Parathyroid adenoma (tissue), 2 donors: ENCODE measurements around the gene SDR42E1.

Source experiments
- H2AFZ ChIP-seq: fragments of 300-600 bp; sonication (generic); one replicate; pipeline ENCODE4 v1.7.0; 2017; ENCODE audit warnings: antibody characterized with exemption, mild to moderate bottlenecking
- H3K27ac ChIP-seq: fragments of 300-600 bp; sonication (generic); one replicate; pipeline ENCODE4 v1.7.0; 2017
- H3K27me3 ChIP-seq: fragments of 300-600 bp; sonication (generic); one replicate; pipeline ENCODE4 v1.7.0; 2017; ENCODE audit warnings: low read length; ENCODE audit not compliant: control insufficient read depth, insufficient read depth
- H3K36me3 ChIP-seq: fragments of 300-600 bp; sonication (generic); one replicate; pipeline ENCODE4 v1.7.0; 2017; ENCODE audit warnings: low read length; ENCODE audit not compliant: control insufficient read depth, insufficient read depth
- H3K4me1 ChIP-seq: fragments of 300-600 bp; sonication (generic); one replicate; pipeline ENCODE4 v1.7.0; 2017; ENCODE audit warnings: control low read depth
- H3K4me2 ChIP-seq: fragments of 300-600 bp; sonication (generic); one replicate; pipeline ENCODE4 v1.7.0; 2017; ENCODE audit warnings: low read length
- H3K4me3 ChIP-seq: fragments of 300-600 bp; sonication (generic); one replicate; pipeline ENCODE4 v1.7.0; 2017; ENCODE audit warnings: low read depth, low read length
- H3K79me2 ChIP-seq: fragments of 300-600 bp; sonication (generic); one replicate; pipeline ENCODE4 v1.7.0; 2017; ENCODE audit warnings: control low read depth
- H3K9ac ChIP-seq: fragments of 300-600 bp; sonication (generic); one replicate; pipeline ENCODE4 v1.7.0; 2017; ENCODE audit warnings: mild to moderate bottlenecking
- H3K9me3 ChIP-seq: fragments of 300-600 bp; sonication (generic); one replicate; pipeline ENCODE4 v1.7.0; 2017; ENCODE audit warnings: low read length; ENCODE audit not compliant: control insufficient read depth
- TF ChIP-seq, protein P1 (sequence below): fragments of 300-600 bp; sonication (generic); IDR thresholded peaks from one replicate; pipeline ENCODE4 v1.7.0; 2017; ENCODE audit warnings: antibody characterized with exemption, mild to moderate bottlenecking
- donor health status: primary hyperparathyroidism.

Gene SDR42E1

DNA sequence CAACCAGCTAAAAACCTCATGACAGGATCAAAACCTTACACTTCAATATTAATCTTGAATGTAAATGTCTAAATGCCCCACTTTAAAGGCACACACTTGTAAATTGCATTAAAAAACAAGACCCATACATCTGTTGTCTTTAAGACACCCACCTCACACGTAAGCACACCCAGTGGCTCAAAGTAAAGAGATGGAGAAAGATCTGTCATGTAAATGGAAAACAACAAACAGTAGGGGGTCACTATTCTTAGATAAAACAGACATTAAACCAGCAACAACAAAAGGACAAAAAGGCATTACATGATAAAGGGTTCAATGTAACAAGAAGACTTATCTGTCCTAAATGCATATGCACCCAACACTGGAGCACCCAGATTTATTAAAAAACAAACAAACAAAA lies 35.6 kb downstream of the SDR42E1 start:
- TF ChIP-seq, protein P1, sequence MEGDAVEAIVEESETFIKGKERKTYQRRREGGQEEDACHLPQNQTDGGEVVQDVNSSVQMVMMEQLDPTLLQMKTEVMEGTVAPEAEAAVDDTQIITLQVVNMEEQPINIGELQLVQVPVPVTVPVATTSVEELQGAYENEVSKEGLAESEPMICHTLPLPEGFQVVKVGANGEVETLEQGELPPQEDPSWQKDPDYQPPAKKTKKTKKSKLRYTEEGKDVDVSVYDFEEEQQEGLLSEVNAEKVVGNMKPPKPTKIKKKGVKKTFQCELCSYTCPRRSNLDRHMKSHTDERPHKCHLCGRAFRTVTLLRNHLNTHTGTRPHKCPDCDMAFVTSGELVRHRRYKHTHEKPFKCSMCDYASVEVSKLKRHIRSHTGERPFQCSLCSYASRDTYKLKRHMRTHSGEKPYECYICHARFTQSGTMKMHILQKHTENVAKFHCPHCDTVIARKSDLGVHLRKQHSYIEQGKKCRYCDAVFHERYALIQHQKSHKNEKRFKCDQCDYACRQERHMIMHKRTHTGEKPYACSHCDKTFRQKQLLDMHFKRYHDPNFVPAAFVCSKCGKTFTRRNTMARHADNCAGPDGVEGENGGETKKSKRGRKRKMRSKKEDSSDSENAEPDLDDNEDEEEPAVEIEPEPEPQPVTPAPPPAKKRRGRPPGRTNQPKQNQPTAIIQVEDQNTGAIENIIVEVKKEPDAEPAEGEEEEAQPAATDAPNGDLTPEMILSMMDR, result no peak
- Histone ChIP-seq H3K27me3 (no peaks in the 10 kb centered on the region), H3K9ac (no peak overlapping the region), H3K4me3 (no peak overlapping the region), H2AFZ (no peak overlapping the region), H3K79me2 (no peaks in the 10 kb centered on the region), H3K4me2 (no peak overlapping the region), H3K4me1 (no peaks in the 10 kb centered on the region), H3K9me3 (no peaks in the 10 kb centered on the region), H3K36me3 (no peaks in the 10 kb centered on the region), H3K27ac (no peak overlapping the region)

DNA sequence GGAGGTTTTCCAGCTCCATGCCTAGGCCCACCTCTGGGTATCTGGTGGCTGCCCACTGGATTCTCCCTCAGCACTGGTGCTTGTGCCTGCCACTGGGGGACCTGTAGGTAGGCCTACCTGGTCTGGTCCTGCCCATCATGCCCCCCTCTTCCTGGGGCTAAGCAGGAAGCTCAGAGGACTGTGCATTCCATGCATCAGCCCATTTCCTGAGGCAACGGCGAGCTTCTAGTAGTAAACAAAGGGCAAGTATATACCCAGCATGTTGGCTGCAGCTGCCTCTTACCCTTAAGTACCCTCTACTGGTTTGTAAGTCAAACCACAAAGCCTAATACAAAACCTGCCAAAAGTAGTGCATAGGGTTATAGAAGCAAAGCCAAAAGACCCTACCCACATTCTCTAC lies 37.5 kb downstream of the SDR42E1 start:
- TF ChIP-seq, protein P1, result no peak
- H3K27ac ChIP-seq, result no peak overlapping the region
- H3K4me1 ChIP-seq, result no peaks in the 10 kb centered on the region
- no peaks in the 10 kb centered on the region for H3K27me3 ChIP-seq
- no peak overlapping the region for H2AFZ ChIP-seq
- no peaks in the 10 kb centered on the region for H3K36me3 ChIP-seq
- H3K4me2 ChIP-seq, result no peak overlapping the region
- no peaks in the 10 kb centered on the region for H3K79me2 ChIP-seq
- no peaks in the 10 kb centered on the region for H3K9me3 ChIP-seq
- H3K4me3 ChIP-seq, result no peak overlapping the region
- no peak overlapping the region for H3K9ac ChIP-seq

DNA sequence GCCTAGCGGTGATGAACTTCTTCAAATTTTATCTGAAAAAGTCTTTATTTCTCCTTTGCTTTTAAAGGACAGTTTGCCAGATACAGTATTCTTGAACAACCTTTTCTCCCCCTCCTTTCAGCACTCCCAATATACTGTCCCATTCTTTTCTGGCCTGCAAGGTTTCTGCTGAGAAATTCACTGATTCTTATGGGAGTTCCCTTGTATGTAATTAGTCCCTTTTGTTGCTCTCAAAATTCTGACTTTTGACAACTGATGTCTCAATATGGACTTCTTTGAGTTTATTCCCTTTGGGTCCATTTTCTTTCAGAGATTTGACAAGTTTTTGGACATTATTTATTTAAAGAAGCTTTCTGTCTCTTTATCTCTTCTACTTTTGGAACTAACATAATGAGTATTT lies 39.4 kb downstream of the SDR42E1 start:
- no peaks in the 10 kb centered on the region for H3K27me3 ChIP-seq
- no peaks in the 10 kb centered on the region for H3K9me3 ChIP-seq
- H3K27ac ChIP-seq, result no peak overlapping the region
- TF ChIP-seq, protein P1, result no peak
- H3K36me3 ChIP-seq, result no peaks in the 10 kb centered on the region
- no peak overlapping the region for H3K9ac ChIP-seq
- H3K79me2 ChIP-seq, result no peaks in the 10 kb centered on the region
- no peak overlapping the region for H2AFZ ChIP-seq
- no peaks in the 10 kb centered on the region for H3K4me1 ChIP-seq
- no peak overlapping the region for H3K4me3 ChIP-seq
- no peak overlapping the region for H3K4me2 ChIP-seq

DNA sequence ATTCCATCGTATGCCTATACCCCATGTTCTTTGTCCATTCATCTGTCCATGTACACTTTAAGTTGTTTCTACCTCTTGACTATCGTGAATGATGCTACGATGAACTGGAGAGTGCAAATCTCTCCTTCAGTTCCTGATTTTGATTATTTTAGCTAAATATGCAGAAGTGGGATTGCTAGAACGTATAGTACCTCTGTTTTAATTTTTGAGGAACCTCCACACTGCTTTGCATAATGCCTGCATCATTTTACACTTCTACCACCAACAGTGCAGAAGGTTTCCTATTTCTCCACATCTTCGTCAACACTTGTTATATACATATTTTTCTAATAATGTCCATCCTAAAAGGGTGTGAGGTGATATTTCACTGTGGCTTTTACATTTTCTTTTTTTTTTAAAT lies 43.9 kb downstream of the SDR42E1 start:
- Histone ChIP-seq H3K36me3 (no peaks in the 10 kb centered on the region), H3K4me3 (no peak overlapping the region), H3K79me2 (no peaks in the 10 kb centered on the region), H3K9ac (no peak overlapping the region), H3K4me1 (no peaks in the 10 kb centered on the region), H3K27me3 (no peaks in the 10 kb centered on the region), H3K9me3 (no peaks in the 10 kb centered on the region), H3K4me2 (no peak overlapping the region), H2AFZ (no peak overlapping the region), H3K27ac (no peak overlapping the region)
- TF ChIP-seq, protein P1, result no peak

DNA sequence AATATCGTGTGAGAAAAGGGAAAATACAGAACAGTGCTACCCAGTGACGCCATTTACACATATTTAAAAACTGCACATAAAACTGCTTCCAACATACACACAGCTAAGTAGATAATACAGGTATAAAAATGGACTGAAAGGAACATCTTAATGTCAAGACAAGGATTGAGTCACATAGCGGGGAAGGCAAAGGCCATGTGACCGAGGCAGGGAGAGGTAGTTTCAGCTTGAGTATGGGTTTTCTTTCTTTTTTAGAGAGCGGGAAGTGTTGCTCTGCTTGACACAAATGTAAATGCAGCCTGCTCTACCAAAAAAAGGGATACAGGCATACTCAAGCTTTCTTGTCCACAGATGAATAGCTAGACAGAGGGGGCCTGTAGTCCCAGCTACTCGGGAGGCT lies 46.5 kb downstream of the SDR42E1 start:
- Histone ChIP-seq H3K9me3 (no peaks in the 10 kb centered on the region), H3K4me1 (no peaks in the 10 kb centered on the region), H3K27me3 (no peaks in the 10 kb centered on the region), H3K36me3 (no peaks in the 10 kb centered on the region), H3K27ac (no peak overlapping the region), H2AFZ (no peak overlapping the region), H3K9ac (no peak overlapping the region), H3K4me3 (no peak overlapping the region), H3K4me2 (no peak overlapping the region), H3K79me2 (no peaks in the 10 kb centered on the region)
- TF ChIP-seq, protein P1, result no peak
